ENCODE results near the gene NHERF2. TPM values are rescaled to one million over a fixed set of nuclear protein-coding genes. Genes with fewer than 3 reads are reported as not detected.

NHERF2 gene
- total and polyA plus RNA-seq, 2 of the 4 experiments (the other 2 are of a cell fraction), result 18.6 to 77.8 TPM

GRCh38 chr16:1997494-1998359, 29.0 kb upstream of the NHERF2 start:
- Histone ChIP-seq H4K91ac (ENCODE audit: insufficient read depth, low read depth, low read length) (peak overlapping the region; percentile 62; the same call in 1 of the 2 replicates), H3K36me3 (ENCODE audit: control insufficient read depth, insufficient read depth, low read length) (peaks cover 45% of the 10 kb centered on the region), H3K27ac (ENCODE audit: insufficient read depth, low read length) (peak overlapping the region; percentile 88), H3K9me3 (ENCODE audit: control insufficient read depth, insufficient read depth, low read length) (no peaks in the 10 kb centered on the region), H3K4me1 (ENCODE audit: control insufficient read depth, insufficient read depth, low read length) (peaks cover 21% of the 10 kb centered on the region), H3K14ac (replicated peaks; ENCODE audit: low read depth, low read length) (peak overlapping the region; percentile 71), H3K4me2 (ENCODE audit: low read depth, low read length) (peak overlapping the region; percentile 57), H3K18ac (ENCODE audit: low read depth, low read length) (peak overlapping the region; percentile 70), H3K9me1 (ENCODE audit: insufficient read depth, low read length) (peaks cover 31% of the 10 kb centered on the region), H2BK15ac (ENCODE audit: low read depth, low read length) (no peak overlapping the region), H3K23ac (ENCODE audit: low read depth, low read length) (peak overlapping the region; percentile 79; the same call in 1 of the 2 replicates), H2BK120ac (ENCODE audit: low read depth, low read length) (peak overlapping the region; percentile 76), H3K4me3 (ENCODE audit: insufficient read depth, low read depth, low read length) (no peak overlapping the region), H2AFZ (replicated peaks; ENCODE audit: low read length, poor library complexity) (no peak overlapping the region), H4K8ac (ENCODE audit: low read depth in 2 of 2, low read length in 2 of 2) (peak overlapping the region in 1 of 2 experiments; percentile 42; a peak in 2 of 4 replicates), H2BK20ac (ENCODE audit: low read depth, low read length) (peak overlapping the region; percentile 52; the same call in 1 of the 2 replicates), H3K4ac (ENCODE audit: low read depth, low read length) (peak overlapping the region; percentile 86), H4K20me1 (ENCODE audit: insufficient read depth, low read length) (peaks cover 26% of the 10 kb centered on the region), H4K5ac (ENCODE audit: low read depth, low read length) (peak overlapping the region; percentile 76), H2AK9ac (replicated peaks; ENCODE audit: low read depth, low read length, poor library complexity) (no peak overlapping the region), H3K79me1 (ENCODE audit: low read depth in 1 of 2, low read length in 2 of 2) (peaks cover 5 to 49% of the 10 kb centered on the region in 2 experiments; a peak in 3 of 4 replicates), H3K27me3 (ENCODE audit: control insufficient read depth, insufficient read depth, low read length) (no peaks in the 10 kb centered on the region), H3K56ac (ENCODE audit: extremely low read depth, insufficient read depth, low read length) (peak overlapping the region; percentile 0; the same call in 1 of the 2 replicates), H3K9ac (ENCODE audit: low read depth, low read length) (0 out of 2 replicates have a peak overlapping the region, but pooled peaks have one; percentile 13), H2BK5ac (ENCODE audit: low read depth, low read length, poor library complexity, severe bottlenecking) (peak overlapping the region; percentile 96), H2AK5ac (ENCODE audit: low read depth, low read length) (peak overlapping the region; percentile 85; the same call in 1 of the 2 replicates)
- ChIA-PET POLR2A (ENCODE audit: unreplicated experiment) (no interaction called here), CTCF (no interaction called here)
- TSS peak; percentile 56 for BruUV-seq (replicated peaks)
- dilution Hi-C loops (cut with HindIII; ENCODE audit: low sequenced_read_pairs, unreplicated experiment), result no loop called here
- WGBS, 2 experiments (ENCODE audit: extremely low coverage in 2 of 2, insufficient read length in 1 of 2), result 84% methylated on average over 14 of the region's 26 CpGs; no CpG with 5 or more reads in 1 of the 2 experiments
- intact Hi-C loops (cut with micrococcal nuclease), result no loop called here
- in situ Hi-C loops (cut with MboI; ENCODE audit: low sequenced_read_pairs), result no loop called here
- DNase-seq, result peak; percentile 75
- ATAC-seq (ENCODE audit: low read depth), result peak; percentile 82
- TF ChIP-seq ELK1 (IDR thresholded peaks at IDR 0.05; ENCODE audit: borderline replicate concordance, low read depth, low read length) (no peak), CTCF (conservative IDR thresholded peaks at IDR 0.05; ENCODE audit: low read depth, low read length) (no peak), USF2 (IDR thresholded peaks at IDR 0.05; ENCODE audit: low read depth, low read length) (no peak), CEBPB (IDR thresholded peaks at IDR 0.05; ENCODE audit: low read depth, low read length) (no peak; the same call in 1 of the 2 replicates), CHD1 (IDR thresholded peaks at IDR 0.05; ENCODE audit: low read depth, low read length) (no peak), BHLHE40 (IDR thresholded peaks at IDR 0.05; ENCODE audit: low read depth, low read length) (no peak), FOS (IDR thresholded peaks at IDR 0.05; ENCODE audit: low read depth, low read length) (no peak), RCOR1 (IDR thresholded peaks at IDR 0.05; ENCODE audit: insufficient replicate concordance, low read length) (no peak), MAZ (IDR thresholded peaks at IDR 0.05; ENCODE audit: borderline replicate concordance, low read depth, low read length) (no peak), NFE2L2 (IDR thresholded peaks at IDR 0.05; ENCODE audit: low read depth, low read length) (no peak), RFX5 (IDR thresholded peaks at IDR 0.05; ENCODE audit: low read depth, low read length) (no peak), RAD21 (IDR thresholded peaks at IDR 0.05; ENCODE audit: low read length) (no peak), MAFK (IDR thresholded peaks at IDR 0.05; ENCODE audit: low read depth, low read length) (no peak)
